Spleen (tissue), 7 donors: ENCODE data around the gene BCL11B.

Source experiments
- CTCF ChIP-seq, 11 experiments: fragments of 200-600 bp in 7 of 11; fragments of 450-650 bp in 4 of 11; sonication (generic) in 4 of 11; IDR thresholded peaks in 8 of 11; conservative IDR thresholded peaks in 3 of 11; 1 replicate in 7 of 11; 2 replicates in 4 of 11; pipeline versions ENCODE4 v1.4.0 to v1.8.0; 2016 to 2021; ENCODE audit warnings: antibody characterized with exemption in 11 of 11, inconsistent platforms in 4 of 11, mild to moderate bottlenecking in 1 of 11
- POLR2A ChIP-seq, 3 donors: fragments of 450-650 bp; IDR thresholded peaks; one replicate each; pipeline ENCODE4 v1.5.1; 2017; ENCODE audit warnings: antibody characterized with exemption in 3 of 3, mild to moderate bottlenecking in 1 of 3
- POLR2AphosphoS5 ChIP-seq, 3 donors: sonication (generic); formaldehyde crosslinking; IDR thresholded peaks; one replicate each; pipeline ENCODE4 v1.5.1; 2017; ENCODE audit warnings: antibody characterized with exemption in 3 of 3
- donor health status: DM: no; HTN: no; CAD: no; lungs with moderate emphysema.
- donor health status: DM: no; HTN: no; CAD: no.
- donor health status: DM: no; HTN: no; CAD: no.

- TF ChIP-seq CTCF (IDR thresholded peaks at IDR 0.05 in 8 of 11, conservative IDR thresholded peaks at IDR 0.05 in 3 of 11) (no peak), POLR2AphosphoS5 (IDR thresholded peaks at IDR 0.05) (peak; percentile 16 to 93 (median 55)), POLR2A (IDR thresholded peaks at IDR 0.05) (peak in 1 of 3 donors; percentile 33)
These were observed 9.8 kb downstream of the BCL11B start for GRCh38 chr14:99261912-99262787.
